ENCODE data around the gene LCP2.
A peak's percentile ranks its signal among the peaks of the same experiment; 100 is the strongest.
"Not testable (repeated sequence)": the region's sequence is repeated elsewhere in the genome, so short reads cannot be mapped to it uniquely, and the experiment has no call there.

The LCP2 gene

DNA sequence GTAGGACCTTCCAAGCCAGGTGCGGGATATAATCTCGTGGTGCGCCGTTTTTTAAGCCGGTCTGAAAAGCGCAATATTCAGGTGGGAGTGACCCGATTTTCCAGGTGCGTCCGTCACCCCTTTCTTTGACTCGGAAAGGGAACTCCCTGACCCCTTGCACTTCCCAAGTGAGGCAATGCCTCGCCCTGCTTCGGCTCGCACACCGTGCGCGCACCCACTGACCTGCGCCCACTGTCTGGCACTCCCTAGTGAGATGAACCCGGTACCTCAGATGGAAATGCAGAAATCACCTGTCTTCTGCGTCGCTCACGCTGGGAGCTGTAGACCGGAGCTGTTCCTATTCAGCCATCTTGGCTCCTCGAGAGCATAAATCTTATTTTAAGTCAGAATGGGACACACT, 52.1 kb downstream of the LCP2 start:
- not testable (repeated sequence) for DNase-seq

GRCh38 chr5:170238456-170239196, 59.0 kb downstream of the LCP2 start:
- DNase-seq, result no peak

DNA sequence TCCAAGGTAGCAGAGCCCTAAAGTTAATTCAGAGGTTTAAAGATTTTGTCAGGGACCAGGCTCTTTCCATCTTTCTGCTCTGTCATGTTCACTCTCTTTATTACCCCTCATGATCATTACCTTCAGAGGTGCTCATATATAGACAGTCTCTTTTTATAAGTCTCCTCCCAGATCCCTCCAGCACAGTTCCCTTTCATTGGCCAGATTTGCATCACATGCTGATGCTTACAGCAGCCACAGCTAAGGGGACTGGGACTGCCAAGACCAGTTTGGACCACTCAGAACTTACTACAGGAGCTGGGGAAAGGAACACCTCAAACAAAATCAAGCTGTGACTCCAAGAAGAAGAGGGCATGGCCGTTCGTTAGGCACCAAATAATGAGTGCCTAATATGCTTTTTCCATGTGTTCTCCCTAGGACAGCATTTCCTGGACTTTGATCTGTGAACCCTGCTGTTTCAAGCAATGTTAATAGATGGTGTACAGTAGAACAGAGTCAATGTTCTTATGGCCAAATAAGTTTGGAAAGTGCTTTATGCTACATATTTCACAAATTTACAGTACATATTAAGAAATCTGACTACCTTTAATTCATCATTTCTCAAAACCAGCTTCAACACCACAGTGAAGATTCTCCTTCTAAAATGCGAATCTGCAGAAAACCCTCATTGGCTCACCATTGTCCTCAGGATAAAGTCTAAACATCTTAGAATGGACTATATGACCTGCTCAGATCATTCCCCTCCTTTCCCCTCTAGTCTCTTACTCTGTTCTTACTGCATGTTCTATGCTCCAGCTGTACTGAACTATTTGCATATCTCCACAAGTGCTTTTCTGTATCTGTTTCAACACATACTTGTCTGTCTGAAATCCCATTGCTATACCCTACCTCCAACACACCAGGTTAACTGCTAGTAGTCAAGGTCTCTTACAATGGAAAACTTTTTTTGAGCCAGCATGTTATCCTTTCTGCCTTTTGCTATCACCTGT, 61.4 kb downstream of the LCP2 start:
- no peak for DNase-seq

DNA sequence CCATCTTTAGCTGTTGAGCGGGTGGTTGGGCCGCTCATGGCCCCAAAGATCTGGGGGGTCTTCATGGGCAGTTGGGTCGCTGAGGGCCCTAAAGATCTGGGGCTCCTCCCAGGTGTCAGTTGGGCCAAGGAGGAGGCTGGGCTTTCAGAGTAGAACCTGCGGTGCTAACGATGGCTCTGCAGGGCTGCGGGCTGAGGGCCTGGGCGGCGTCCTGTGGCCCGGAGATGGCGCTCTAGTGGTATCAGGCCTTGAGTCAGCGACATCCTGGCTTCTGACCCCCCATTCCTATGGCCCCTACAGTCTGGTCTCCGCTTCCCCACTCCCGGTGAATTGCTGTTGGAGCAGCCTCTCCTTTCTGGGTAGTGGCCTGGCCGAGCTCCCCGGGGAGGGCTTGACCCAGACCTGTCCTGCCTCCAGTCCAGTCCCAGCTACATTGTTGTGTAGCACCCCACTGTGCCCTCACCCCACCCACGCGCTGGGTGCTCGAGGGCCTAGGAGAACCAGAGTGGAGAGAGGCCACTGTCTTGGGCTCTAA, 64.2 kb downstream of the LCP2 start:
- no peak for DNase-seq

- no peak for DNase-seq
Observed at GRCh38 chr5:170232786-170233185, 64.8 kb downstream of the LCP2 start, which contains the start of gene C5orf58. Gene C5orf58 (plus strand): TSS chr5:170232985. CDS start chr5:170234977, 1,992 bp downstream.

DNA sequence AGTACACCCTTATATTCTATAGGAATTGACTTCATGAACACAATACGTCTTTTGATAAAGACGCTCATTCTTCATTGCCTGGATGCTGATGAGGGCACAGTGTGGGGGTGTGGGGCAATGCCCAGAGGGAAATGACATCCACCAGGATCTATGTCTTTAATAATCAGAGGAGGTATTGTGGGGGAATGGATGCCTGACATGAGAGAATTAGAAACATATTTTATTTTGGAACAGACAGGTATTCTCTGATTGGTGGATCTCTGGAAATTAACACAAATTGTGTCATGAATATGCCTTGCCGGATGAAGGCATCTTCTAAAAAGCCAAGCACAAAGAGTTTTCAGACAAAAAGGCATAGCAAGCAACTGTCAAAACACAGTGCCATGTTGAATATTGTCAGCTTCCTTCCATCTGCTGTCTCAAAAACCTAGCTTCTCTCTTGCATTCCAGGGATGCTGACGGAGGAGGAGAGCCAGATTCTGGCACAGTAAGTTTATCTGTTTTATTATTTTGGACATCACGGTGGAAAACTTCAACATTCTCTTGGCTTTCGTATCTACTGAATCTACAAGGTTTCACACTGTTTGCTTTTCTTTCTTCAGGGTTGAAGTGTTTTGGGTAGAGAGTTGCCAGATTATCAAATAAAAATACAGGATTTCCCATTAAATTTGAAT, 68.7 kb downstream of the LCP2 start:
- no peak for DNase-seq

DNA sequence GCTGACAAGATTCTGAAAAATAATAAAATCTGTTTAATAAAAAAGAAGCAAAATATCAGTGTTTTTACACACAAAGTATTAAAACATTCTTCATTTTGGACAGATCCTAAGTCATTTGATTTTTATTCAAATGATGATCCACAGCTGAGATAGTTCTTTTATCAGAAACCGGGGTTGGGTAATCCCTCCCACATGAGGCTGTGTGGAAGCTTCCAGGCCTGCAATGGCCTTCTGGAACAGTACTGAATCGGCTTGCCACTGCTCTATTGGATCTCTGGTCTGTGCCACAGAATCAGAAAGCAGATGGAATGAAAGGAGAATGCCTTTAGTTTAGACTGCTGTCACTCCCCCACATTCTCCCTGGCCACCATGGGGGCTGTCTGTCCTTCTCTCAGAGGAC, 70.9 kb downstream of the LCP2 start:
- DNase-seq, result peak in 1 of 2 donors; percentile 10

GRCh38 chr5:170226129-170226615, 71.4 kb downstream of the LCP2 start:
- no peak for DNase-seq

DNA sequence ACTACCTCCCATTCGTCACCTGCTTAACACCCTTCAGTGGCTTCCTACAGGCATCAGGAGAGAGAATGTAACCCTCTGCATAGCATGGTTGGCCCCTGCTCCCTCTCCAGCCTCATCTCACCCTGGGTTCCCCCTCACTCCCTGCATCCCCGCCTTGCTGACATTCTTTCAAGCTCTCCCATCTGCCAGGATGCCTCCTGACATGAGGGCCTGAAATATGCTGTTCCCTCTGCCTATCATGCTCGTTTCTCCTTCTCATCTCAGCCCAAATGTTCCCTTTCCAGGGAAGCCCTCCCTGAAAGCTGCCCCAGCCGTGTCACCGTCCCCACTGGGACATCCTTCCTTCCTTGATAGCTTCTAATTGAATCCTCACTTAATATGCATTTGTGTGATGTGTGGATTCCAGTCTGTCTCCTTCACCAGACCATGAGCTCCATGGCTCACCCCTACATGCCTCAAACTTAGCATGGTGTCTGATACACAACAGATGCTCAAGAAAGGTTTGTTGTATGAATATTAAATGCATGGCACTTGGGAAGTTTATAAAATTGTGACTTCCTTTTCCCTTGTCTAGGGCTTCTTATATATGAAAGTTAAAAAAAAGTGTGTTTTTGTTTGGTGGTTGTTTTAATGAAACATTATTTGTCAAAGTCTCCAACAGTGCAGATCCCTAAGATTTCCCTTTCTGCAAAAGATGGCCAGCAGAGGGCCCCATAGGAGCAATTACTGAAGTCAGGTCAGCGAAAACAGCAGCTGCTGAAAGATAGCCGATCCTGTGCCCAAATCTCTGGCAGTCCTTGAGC, 72.0 kb downstream of the LCP2 start:
- peak; percentile 48 to 88 for DNase-seq

GRCh38 chr5:170223906-170224305, 73.7 kb downstream of the LCP2 start:
- DNase-seq, result no peak

DNA sequence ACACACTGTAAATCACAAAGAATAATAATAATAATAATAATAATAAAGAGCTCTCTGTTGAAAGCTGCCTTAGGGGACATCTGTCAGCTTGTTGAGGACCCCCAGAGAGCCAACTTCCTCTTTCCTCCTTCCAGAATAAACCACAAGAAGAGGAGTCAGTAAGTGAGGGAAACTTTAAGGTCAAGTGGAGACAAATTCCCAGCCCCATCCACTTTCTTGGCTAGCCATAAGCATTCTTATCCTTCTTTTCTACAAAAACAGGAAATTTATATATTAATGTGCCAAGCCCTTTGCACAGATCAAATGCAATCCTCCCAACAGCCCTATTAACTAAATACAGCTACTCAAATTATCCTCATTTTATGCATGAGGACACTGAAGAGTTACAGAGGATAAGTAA, 74.2 kb downstream of the LCP2 start:
- no peak for DNase-seq

- DNase-seq, result no peak
Observed at GRCh38 chr5:170221327-170221741, 76.2 kb downstream of the LCP2 start.

DNA sequence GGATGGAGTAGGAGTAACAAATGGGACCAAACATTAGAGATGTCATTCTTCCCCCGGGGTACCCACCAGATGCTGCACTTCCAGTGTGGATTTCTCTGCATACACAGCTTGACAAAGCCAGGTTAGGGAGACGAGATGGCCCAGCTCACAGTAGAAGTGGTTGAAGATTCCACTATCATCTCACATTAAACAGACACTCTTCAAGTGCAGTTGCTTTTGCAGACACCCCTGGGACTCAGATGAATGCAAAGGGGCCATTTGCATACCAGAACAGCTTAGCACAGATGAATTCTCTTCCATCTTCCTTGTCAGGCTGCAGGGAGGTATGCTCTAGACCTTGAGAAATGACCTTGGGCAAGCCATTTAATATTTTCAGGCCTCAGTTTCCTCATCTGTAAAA, 77.4 kb downstream of the LCP2 start:
- no peak for DNase-seq

GRCh38 chr5:170219615-170220014, 78.0 kb downstream of the LCP2 start:
- DNase-seq, result peak in 1 of 2 donors; percentile 23

DNA sequence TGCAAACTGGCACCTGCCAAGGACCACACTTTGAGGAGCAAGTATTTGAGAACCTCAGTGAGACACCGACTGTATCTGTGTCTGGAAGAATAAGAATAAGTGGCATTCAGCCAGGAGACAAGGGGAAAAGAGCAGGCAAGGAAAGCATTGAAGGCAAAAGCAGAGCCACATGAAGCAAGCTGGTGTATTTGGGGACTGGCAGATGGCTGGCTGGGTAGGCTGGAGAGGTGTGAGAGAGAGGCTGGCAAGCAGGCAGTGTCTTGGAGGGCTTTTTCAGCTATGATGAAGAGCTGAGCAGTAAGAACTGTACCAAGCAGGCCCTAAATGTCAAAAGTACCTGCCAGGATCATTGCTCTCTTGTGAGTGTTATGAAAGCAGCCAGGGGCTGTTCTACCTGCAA, 78.9 kb downstream of the LCP2 start:
- DNase-seq, result no peak

GRCh38 chr5:170217831-170218230, 79.7 kb downstream of the LCP2 start:
- DNase-seq, result no peak

DNA sequence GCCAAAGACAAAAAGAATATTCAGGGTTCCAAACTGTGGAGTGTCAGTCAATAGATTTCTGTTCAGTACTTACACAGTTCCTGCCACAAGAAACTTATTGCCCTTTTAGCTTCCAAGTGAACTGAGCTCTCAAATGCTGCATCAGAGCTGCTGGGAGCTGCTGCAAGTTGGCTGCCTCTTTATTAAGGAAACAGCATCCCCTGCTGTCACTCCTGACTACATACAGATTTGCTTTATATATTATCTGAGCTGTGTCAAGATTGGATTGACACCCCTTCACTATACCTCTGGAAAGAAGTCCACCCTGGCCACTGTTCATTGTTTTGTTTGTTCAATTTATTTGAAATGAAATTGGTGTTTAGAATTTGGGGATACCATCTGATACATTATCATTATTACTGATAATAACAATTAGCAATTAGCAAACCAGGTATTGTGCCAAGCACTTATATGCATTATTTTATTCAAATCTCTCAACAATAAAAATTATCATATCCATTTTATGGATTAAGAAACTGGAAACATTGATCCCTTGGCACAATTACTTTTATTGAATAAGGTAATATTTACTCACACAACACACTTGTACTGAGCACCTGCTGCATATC, 81.2 kb downstream of the LCP2 start:
- DNase-seq, result peak; percentile 54 to 70

DNA sequence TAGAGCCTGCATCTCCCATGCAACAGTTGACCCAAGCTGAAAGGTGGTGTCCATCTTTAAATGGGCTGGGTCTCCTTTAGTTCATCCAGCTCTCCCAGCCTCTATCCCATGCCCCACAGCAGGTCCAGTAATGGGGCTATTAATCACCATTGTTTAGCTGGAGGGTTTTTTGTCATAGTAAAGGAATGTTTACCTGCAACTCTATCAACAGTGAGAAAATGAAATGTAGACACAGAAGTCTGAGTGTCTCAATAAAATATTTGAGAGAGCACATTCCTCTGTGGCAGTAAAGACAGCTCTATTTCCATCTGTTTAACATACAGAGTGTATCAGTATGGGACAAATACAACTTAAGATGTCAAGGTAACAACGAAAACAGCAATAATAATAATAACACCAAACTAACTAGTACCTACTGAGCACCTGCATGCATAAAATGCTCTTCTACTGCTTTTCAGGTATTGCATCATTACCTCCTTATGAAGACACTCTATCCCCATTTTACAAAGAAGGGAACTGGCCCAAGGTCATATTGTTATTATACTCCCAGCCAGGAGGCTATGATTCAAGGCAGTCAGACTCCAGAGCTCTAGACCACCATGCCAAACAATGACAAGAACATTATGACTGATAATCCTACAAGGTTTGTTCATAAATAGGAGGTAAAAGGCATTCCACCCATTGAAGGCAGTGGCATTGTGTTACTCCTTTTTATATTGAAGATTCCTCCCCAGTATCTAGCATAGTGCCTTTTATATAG, 85.8 kb downstream of the LCP2 start:
- no peak for DNase-seq

DNA sequence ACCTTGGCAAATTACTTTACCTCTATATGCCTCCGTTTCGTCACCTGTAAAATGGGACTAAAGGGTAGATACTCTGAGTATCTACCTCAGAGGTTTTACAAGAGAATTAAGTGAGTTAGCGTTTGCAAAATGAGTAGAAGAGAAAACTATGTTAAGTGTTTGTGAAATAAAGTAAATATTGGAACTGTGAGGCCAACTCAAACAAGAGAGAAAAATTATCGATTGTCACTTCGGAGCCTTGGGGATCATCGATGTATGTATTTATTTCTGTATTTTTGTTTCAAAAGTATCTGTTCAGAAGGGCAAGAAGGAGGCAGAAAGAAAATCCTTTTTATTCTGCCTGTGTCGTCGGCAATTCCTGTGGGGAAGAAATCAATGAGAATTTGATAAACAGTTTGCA, 90.6 kb downstream of the LCP2 start:
- DNase-seq, result no peak

- no peak for DNase-seq
Observed at GRCh38 chr5:170206216-170206615, 91.4 kb downstream of the LCP2 start.

GRCh38 chr5:170204202-170204601, 93.4 kb downstream of the LCP2 start:
- no peak for DNase-seq
